ENCODE measurements around the gene LRRFIP1.
A peak's percentile ranks its signal among the peaks of the same experiment; 100 is the strongest.

The LRRFIP1 gene

DNA sequence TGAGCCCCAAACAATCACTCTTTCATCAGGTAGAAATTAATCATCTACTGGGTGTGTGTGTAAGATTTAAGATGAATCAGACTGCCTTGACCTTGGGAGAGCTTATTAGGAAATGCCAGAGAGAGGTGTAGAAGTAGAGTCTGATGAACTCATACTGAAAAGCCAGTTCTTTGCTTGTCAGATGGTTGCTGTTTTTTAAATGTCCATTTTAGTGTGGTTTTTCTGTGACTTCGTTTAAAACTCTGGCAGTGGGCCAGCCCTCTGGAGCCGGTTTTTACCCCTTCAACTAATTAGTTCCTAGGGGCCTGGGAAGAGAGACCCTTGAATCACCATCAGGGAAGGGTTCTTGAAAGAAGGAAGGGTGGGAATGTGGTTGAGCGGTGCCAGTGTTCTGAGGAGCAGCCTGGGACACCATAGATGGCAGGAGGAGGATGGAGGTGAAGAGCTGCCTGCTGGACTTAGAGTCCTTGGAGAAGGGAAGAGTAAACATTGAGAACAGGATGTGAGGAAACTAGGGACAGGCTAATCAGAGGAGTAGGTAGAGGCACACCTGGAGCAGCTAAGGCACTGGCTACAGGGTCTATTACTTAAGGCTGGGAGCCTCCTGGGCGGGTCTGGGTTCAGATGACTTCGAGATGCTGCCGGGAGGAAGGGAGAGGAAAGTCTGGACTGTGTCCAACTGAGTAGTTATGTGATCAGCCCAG is 66.1 kb downstream of the LRRFIP1 start:
- Histone ChIP-seq H3K4me3 (peak overlapping the region; percentile 69), H3K27me3 (ENCODE audit: low read depth) (no peaks in the 10 kb centered on the region), H3K4me1 (peaks cover 32% of the 10 kb centered on the region), H3K9me3 (no peaks in the 10 kb centered on the region), H3K36me3 (replicated peaks) (no peaks in the 10 kb centered on the region)
- DNase-seq (ENCODE audit: low spot score in 2 of 2): peak in 1 of 2 experiments; percentile 3
- in situ Hi-C loops (cut with MboI; ENCODE audit: low sequenced_read_pairs): no loop called here

GRCh38 chr2:237694415-237695194 is 67.2 kb downstream of the LRRFIP1 start:
- Histone ChIP-seq H3K4me3 (no peak overlapping the region), H3K36me3 (replicated peaks) (no peaks in the 10 kb centered on the region), H3K9me3 (no peaks in the 10 kb centered on the region), H3K27me3 (ENCODE audit: low read depth) (no peaks in the 10 kb centered on the region), H3K4me1 (peaks cover 32% of the 10 kb centered on the region)
- no peak for DNase-seq (ENCODE audit: low spot score in 2 of 2)
- in situ Hi-C loops (cut with MboI; ENCODE audit: low sequenced_read_pairs): no loop called here

DNA sequence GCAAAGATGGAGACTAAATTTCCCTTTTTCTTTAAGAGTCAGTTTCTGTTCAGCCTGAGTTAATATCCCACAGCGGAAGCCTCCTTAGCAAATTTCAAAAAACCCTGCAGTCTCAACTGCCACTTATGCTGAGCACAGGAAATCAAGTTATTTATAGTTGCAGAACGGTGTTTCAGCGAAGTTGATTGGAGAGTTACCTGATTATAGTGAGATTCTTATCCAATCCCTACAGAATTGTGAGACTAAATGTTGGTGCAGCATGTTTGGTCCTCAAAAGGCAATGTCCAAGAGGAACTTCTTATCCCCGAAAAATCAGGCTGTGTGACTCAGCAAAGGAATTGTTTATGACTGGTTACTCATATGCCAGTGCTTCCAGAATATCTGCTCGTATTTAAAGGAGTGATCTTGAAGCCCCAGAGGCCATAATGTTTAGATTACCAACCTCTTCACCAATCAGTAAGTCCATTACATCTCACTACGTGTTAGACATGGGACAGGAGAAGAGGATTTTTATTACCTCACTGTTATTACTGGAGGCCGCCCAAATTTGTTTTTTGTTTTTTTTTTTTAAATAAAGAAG is 67.9 kb downstream of the LRRFIP1 start:
- Histone ChIP-seq H3K9me3 (no peaks in the 10 kb centered on the region), H3K27me3 (ENCODE audit: low read depth) (no peaks in the 10 kb centered on the region), H3K4me3 (no peak overlapping the region), H3K4me1 (peaks cover 32% of the 10 kb centered on the region), H3K36me3 (replicated peaks) (no peaks in the 10 kb centered on the region)
- in situ Hi-C loops (cut with MboI; ENCODE audit: low sequenced_read_pairs): no loop called here
- no peak for DNase-seq (ENCODE audit: low spot score in 2 of 2)

GRCh38 chr2:237696461-237696860 is 69.1 kb downstream of the LRRFIP1 start:
- no peaks in the 10 kb centered on the region for H3K27me3 ChIP-seq (ENCODE audit: low read depth)
- no peak for DNase-seq (ENCODE audit: low spot score in 2 of 2)
- peaks cover 29% of the 10 kb centered on the region for H3K4me1 ChIP-seq

DNA sequence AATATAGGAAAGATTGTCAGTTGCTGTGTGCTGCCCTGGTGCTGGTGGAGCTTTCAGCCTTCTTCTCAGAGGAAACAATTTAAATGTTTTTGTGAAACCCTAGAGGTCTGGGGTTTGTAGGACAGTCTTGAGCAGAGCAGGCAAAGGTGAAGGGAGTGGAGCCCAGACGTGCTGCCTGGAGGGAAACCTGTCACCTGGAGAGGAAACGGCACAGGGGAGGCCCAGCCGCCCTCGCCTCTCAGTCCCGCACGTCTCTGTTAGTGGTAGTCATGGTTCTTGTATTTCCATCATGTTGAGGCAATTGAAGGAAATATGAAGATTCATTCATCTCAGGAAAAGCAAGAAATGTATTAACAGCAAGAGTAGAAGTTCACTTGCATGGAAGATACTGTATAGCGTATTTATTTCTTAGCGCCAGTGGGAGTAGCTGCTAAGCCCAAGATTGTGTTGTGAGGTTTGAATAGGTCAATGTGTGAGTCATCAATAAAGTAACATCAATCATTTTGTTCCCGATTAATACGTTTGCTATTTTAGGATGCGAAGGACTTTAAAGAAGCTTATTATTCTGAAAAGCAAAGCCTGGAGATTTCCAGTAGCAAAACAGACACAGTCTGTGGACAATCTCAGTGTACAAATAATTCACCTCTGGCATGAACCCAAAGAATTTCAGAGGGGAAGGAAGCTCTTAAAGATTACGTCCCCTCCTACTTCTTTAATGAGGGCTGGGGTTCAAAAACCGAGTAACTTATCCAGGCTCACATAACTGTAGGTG is 70.4 kb downstream of the LRRFIP1 start:
- no peaks in the 10 kb centered on the region for H3K36me3 ChIP-seq (replicated peaks)
- in situ Hi-C loops (cut with MboI; ENCODE audit: low sequenced_read_pairs): no loop called here
- H3K27me3 ChIP-seq (ENCODE audit: low read depth): no peaks in the 10 kb centered on the region
- no peaks in the 10 kb centered on the region for H3K9me3 ChIP-seq
- no peak overlapping the region for H3K4me3 ChIP-seq
- peaks cover 29% of the 10 kb centered on the region for H3K4me1 ChIP-seq
- peak in 1 of 2 experiments; percentile 24 for DNase-seq (ENCODE audit: low spot score in 2 of 2)

More at GRCh38 chr2:237696461-237696860, 69.1 kb downstream of the LRRFIP1 start:
- Histone ChIP-seq H3K36me3 (replicated peaks) (no peaks in the 10 kb centered on the region), H3K4me3 (no peak overlapping the region), H3K9me3 (no peaks in the 10 kb centered on the region)
- in situ Hi-C loops (cut with MboI; ENCODE audit: low sequenced_read_pairs): no loop called here

GRCh38 chr2:237698358-237698694 is 70.9 kb downstream of the LRRFIP1 start:
- Histone ChIP-seq H3K27me3 (ENCODE audit: low read depth) (no peaks in the 10 kb centered on the region), H3K36me3 (replicated peaks) (no peaks in the 10 kb centered on the region), H3K4me1 (peaks cover 26% of the 10 kb centered on the region), H3K4me3 (no peak overlapping the region), H3K9me3 (no peaks in the 10 kb centered on the region)
- DNase-seq (ENCODE audit: low spot score in 2 of 2): no peak
- in situ Hi-C loops (cut with MboI; ENCODE audit: low sequenced_read_pairs): no loop called here

- Histone ChIP-seq H3K27me3 (ENCODE audit: low read depth) (no peaks in the 10 kb centered on the region), H3K4me3 (no peak overlapping the region), H3K36me3 (replicated peaks) (no peaks in the 10 kb centered on the region), H3K9me3 (no peaks in the 10 kb centered on the region), H3K4me1 (peaks cover 18% of the 10 kb centered on the region)
- DNase-seq (ENCODE audit: low spot score in 2 of 2): no peak
- in situ Hi-C loops (cut with MboI; ENCODE audit: low sequenced_read_pairs): no loop called here
These were observed 72.6 kb downstream of the LRRFIP1 start for GRCh38 chr2:237699870-237700511.

DNA sequence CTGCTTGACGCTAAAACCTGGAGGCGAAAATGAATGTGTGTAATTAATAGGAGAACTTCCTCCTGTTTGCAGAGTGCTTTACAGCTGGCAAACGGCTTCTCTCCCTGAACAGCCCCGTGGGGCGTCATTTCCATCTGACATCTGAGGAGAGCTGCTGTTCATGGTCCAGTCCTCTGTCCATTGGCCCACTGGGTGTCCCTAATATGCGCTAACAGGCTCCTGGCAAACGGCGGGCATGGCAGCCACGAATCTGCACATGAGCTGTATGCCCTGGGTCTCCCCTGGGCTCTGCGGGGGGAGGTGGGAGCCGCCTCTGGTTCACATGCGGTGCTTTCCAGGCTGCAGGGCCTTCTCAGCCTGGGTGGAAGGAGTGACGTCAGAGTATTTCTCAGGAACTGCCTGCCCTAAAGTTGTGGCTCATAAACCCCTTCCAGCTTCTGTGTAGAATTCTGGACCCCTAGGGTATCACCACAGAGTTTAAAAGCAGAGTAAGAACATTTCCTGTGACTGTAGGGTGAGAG is 73.2 kb downstream of the LRRFIP1 start:
- no peak for DNase-seq (ENCODE audit: low spot score in 2 of 2)
- Histone ChIP-seq H3K4me1 (peaks cover 14% of the 10 kb centered on the region), H3K27me3 (ENCODE audit: low read depth) (no peaks in the 10 kb centered on the region), H3K4me3 (no peak overlapping the region), H3K36me3 (replicated peaks) (no peaks in the 10 kb centered on the region), H3K9me3 (no peaks in the 10 kb centered on the region)
- in situ Hi-C loops (cut with MboI; ENCODE audit: low sequenced_read_pairs): no loop called here

DNA sequence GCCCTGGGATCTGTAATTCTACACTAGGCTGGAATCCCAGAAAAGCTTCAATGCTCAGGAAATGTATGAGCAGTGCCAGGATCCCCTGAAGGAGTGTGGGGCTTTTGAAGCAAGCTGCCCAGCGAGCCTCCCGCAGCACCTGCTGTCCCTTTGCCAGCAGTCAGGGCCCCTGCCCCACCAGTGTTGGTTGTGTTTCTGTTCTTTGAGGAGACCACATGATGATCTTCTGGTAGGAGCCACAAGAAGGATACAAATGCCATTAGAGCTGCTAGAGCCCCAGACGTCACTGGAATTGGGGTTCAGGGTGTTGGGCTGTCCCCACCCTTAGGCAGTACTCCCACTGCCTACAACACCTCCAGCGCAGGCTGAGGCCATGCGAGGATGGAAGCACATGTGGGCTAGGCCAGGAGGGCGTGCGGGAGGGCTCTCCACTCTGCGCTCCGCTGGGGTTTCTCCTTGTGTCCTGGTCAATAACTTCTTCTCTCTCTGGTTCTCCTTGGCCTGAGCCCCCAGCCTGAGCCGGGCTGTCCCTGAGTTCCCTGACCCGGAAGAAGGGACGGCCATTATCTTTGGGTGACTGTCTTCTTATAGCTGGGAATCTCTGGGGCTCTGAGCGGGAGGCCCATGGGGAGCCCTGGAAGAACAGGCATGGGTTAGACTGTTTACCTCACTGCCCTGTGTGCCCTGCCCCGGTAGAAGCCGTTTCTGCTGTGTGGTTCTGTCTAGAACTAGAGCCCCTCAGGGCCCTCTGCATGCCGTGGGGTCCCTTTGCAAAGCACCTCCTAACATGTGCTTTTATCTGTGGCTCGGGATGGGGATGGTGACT is 73.9 kb downstream of the LRRFIP1 start:
- in situ Hi-C loops (cut with MboI; ENCODE audit: low sequenced_read_pairs): no loop called here
- H3K4me1 ChIP-seq: peaks cover 12% of the 10 kb centered on the region
- H3K9me3 ChIP-seq: no peaks in the 10 kb centered on the region
- no peak overlapping the region for H3K4me3 ChIP-seq
- H3K27me3 ChIP-seq (ENCODE audit: low read depth): no peaks in the 10 kb centered on the region
- no peaks in the 10 kb centered on the region for H3K36me3 ChIP-seq (replicated peaks)
- DNase-seq (ENCODE audit: low spot score in 2 of 2): no peak

- Histone ChIP-seq H3K4me1 (peaks cover 12% of the 10 kb centered on the region), H3K4me3 (no peak overlapping the region)
These were observed 74.5 kb downstream of the LRRFIP1 start for GRCh38 chr2:237701859-237702390.

GRCh38 chr2:237702441-237703391 is 75.3 kb downstream of the LRRFIP1 start:
- no peak for DNase-seq (ENCODE audit: low spot score in 2 of 2)

More at GRCh38 chr2:237701859-237702390, 74.5 kb downstream of the LRRFIP1 start:
- no peaks in the 10 kb centered on the region for H3K27me3 ChIP-seq (ENCODE audit: low read depth)
- in situ Hi-C loops (cut with MboI; ENCODE audit: low sequenced_read_pairs): no loop called here
- DNase-seq (ENCODE audit: low spot score in 2 of 2): no peak
- no peaks in the 10 kb centered on the region for H3K9me3 ChIP-seq
- no peaks in the 10 kb centered on the region for H3K36me3 ChIP-seq (replicated peaks)

More at GRCh38 chr2:237702441-237703391, 75.3 kb downstream of the LRRFIP1 start:
- Histone ChIP-seq H3K27me3 (ENCODE audit: low read depth) (no peaks in the 10 kb centered on the region), H3K4me3 (no peak overlapping the region), H3K9me3 (no peaks in the 10 kb centered on the region), H3K4me1 (peaks cover 10% of the 10 kb centered on the region), H3K36me3 (replicated peaks) (no peaks in the 10 kb centered on the region)
- in situ Hi-C loops (cut with MboI; ENCODE audit: low sequenced_read_pairs): no loop called here

All from HAP-1 (cell line).